Epithelial cell of esophagus (primary cell): ENCODE measurements around the gene CACNB4.

Experiments
- DNase-seq: peaks from one replicate; pipeline ENCODE4 v3.0.0; 2010; ENCODE audit warnings: low read depth
- H3K4me3 ChIP-seq: 2 replicates; pipeline ENCODE4 v1.5.1; 2011; ENCODE audit warnings: mild to moderate bottlenecking, low read length, control low read depth
- TF ChIP-seq, protein P1 (sequence below): IDR thresholded peaks from 2 replicates; pipeline ENCODE4 v1.5.1; 2011; ENCODE audit warnings: low read depth, mild to moderate bottlenecking, low read length, control low read depth, inconsistent platforms; ENCODE audit not compliant: insufficient read depth; ENCODE audit errors: missing control alignments

The CACNB4 gene

GRCh38 chr2:151786483-151786882 lies 312.4 kb downstream of the CACNB4 start:
- TF ChIP-seq, protein P1, sequence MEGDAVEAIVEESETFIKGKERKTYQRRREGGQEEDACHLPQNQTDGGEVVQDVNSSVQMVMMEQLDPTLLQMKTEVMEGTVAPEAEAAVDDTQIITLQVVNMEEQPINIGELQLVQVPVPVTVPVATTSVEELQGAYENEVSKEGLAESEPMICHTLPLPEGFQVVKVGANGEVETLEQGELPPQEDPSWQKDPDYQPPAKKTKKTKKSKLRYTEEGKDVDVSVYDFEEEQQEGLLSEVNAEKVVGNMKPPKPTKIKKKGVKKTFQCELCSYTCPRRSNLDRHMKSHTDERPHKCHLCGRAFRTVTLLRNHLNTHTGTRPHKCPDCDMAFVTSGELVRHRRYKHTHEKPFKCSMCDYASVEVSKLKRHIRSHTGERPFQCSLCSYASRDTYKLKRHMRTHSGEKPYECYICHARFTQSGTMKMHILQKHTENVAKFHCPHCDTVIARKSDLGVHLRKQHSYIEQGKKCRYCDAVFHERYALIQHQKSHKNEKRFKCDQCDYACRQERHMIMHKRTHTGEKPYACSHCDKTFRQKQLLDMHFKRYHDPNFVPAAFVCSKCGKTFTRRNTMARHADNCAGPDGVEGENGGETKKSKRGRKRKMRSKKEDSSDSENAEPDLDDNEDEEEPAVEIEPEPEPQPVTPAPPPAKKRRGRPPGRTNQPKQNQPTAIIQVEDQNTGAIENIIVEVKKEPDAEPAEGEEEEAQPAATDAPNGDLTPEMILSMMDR: no peak
- no peak for DNase-seq
- H3K4me3 ChIP-seq: no peak overlapping the region

DNA sequence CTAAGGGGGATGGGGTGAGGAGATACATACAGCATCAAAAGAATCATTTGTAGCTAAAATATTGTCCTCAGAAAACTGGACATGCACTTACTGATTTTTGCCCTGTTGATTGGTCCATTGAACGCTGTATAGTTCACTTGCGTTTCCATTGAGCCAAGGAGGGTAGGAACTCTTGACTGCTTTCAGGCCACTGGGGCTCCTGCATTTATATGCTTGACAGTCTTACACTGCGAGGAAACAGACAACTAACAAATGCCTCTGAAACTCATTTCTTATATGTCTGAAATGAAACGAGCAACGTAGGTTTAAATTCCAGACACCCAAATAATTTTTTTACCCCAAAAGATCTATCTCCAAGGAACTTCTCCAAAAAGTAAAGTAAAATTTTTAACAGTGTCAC lies 312.8 kb downstream of the CACNB4 start:
- DNase-seq: no peak
- no peak overlapping the region for H3K4me3 ChIP-seq
- TF ChIP-seq, protein P1: no peak

- no peak for DNase-seq
Observed at GRCh38 chr2:151783133-151783520, 315.7 kb downstream of the CACNB4 start.

More at GRCh38 chr2:151783133-151783520, 315.7 kb downstream of the CACNB4 start:
- TF ChIP-seq, protein P1: no peak
- H3K4me3 ChIP-seq: no peak overlapping the region
